ENCODE results near the gene TMEM184A. TPM values are rescaled to one million over a fixed set of nuclear protein-coding genes. Genes with fewer than 3 reads are reported as not detected.

The TMEM184A gene
- total and polyA plus RNA-seq, 10 of the 15 experiments (the other 5 are each of a cell fraction or from before 2014, with no cell fraction given) = 0.04 to 0.15 TPM; not detected in 8

- TF ChIP-seq IKZF2 (IDR thresholded peaks at IDR 0.05) = 0 out of 4 replicates have a peak, but pooled peaks of 1 of the 2 experiments have one; percentile 21
- TF ChIP-seq KLF5 (IDR thresholded peaks at IDR 0.05; ENCODE audit: partially characterized antibody) = peak; percentile 89
- TF ChIP-seq CBFB (IDR thresholded peaks at IDR 0.05; ENCODE audit: low read depth) = peak; percentile 60; the same call in 1 of the 2 replicates
- peak; percentile 94 for TF ChIP-seq ZNF207 (IDR thresholded peaks at IDR 0.05; ENCODE audit: borderline replicate concordance)
- no peak for TF ChIP-seq ZZZ3 (IDR thresholded peaks at IDR 0.05; ENCODE audit: control insufficient read depth, insufficient read length, low read depth)
- 0 out of 2 replicates have a peak, but pooled peaks have one; percentile 46 for TF ChIP-seq E2F4 (IDR thresholded peaks at IDR 0.05; ENCODE audit: low read depth, low read length)
- no peak for TF ChIP-seq HDAC2 (IDR thresholded peaks at IDR 0.05)
- no peak for TF ChIP-seq ATF2 (IDR thresholded peaks at IDR 0.05; ENCODE audit: low read length)
- peak; percentile 75 for TF ChIP-seq RELB (IDR thresholded peaks at IDR 0.05; ENCODE audit: low read depth)
- TF ChIP-seq PKNOX1 (IDR thresholded peaks at IDR 0.05) = no peak
- peak; percentile 40 for TF ChIP-seq BCL3 (IDR thresholded peaks at IDR 0.05; ENCODE audit: borderline replicate concordance, insufficient read depth, low read depth, low read length, poor library complexity, severe bottlenecking)
- TF ChIP-seq NKRF (conservative IDR thresholded peaks at IDR 0.05) = peak; percentile 70
- peak; percentile 33; the same call in 1 of the 2 replicates for TF ChIP-seq SREBF1 (IDR thresholded peaks at IDR 0.05; ENCODE audit: low read length)
- no peak for TF ChIP-seq BCL11A (IDR thresholded peaks at IDR 0.05; ENCODE audit: low read depth, low read length)
- no peak for TF ChIP-seq ATF3 (IDR thresholded peaks at IDR 0.05; ENCODE audit: borderline replicate concordance, extremely low read depth, low read depth, low read length)
- TF ChIP-seq SRF (IDR thresholded peaks at IDR 0.05; ENCODE audit: low read depth in 2 of 2, low read length in 2 of 2) = peak; percentile 24 to 89; a peak in 2 of 4 replicates
- TF ChIP-seq TCF3 (IDR thresholded peaks at IDR 0.05; ENCODE audit: borderline replicate concordance, insufficient read depth, low read depth, low read length) = no peak
- 0 out of 2 replicates have a peak, but pooled peaks have one; percentile 47 for TF ChIP-seq SREBF2 (IDR thresholded peaks at IDR 0.05; ENCODE audit: low read length)
- TF ChIP-seq SMAD5 (IDR thresholded peaks at IDR 0.05; ENCODE audit: low read depth) = 0 out of 2 replicates have a peak, but pooled peaks have one; percentile 23
- peak; percentile 63; the same call in 1 of the 2 replicates for TF ChIP-seq ZNF24 (IDR thresholded peaks at IDR 0.05)
Measured at GRCh38 chr7:1569833-1570632, 14.0 kb upstream of the TMEM184A start, which contains the start of gene PSMG3 (continued).

Measured in GM12878 (cell line).